ENCODE results near the gene ZXDC. TPM values are rescaled to one million over a fixed set of nuclear protein-coding genes. Genes with fewer than 3 reads are reported as not detected.

The ZXDC gene
- total and polyA plus RNA-seq, 9 of the 15 experiments (the other 6 are each of a cell fraction or from before 2014, with no cell fraction given): 0.59 to 13.4 (median 7.3) TPM

DNA sequence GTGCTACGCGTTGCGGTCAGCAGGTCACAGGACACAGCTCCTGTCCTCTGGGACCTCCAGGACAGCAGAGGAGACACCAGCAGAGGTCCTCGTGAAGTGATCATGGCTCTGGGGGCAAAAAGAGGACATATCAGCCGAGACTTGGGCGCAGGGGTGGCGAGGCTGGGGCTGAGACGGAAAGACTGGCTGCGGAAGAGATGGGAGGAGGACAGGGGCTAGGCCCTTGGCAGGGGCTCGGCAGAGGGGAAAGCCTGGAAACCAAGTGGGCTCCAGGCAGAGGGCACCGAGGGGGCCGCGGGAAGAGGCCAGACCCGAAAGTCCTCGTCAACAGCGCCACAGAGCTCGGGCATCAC is 85.9 kb downstream of the ZXDC start:
- peak overlapping the region; percentile 75 for H2AFZ ChIP-seq (ENCODE audit: low read depth, low read length)
- no peak overlapping the region for H3K4me3 ChIP-seq
- no peaks in the 10 kb centered on the region for H3K79me2 ChIP-seq (ENCODE audit: control insufficient read depth, insufficient read depth, low read length)
- FAIRE-seq (no peak), DNase-seq (ENCODE audit: extremely low read depth in 1 of 4, low spot score in 3 of 4) (peak in 1 of 4 experiments; percentile 8), ATAC-seq (peak; percentile 51; the same call in 1 of the 3 replicates)
- peak overlapping the region in 1 of 2 experiments; percentile 76; a peak in 1 of 4 replicates for H3K9ac ChIP-seq (ENCODE audit: insufficient read depth in 1 of 2, low read depth in 2 of 2, low read length in 2 of 2)
- H4K20me1 ChIP-seq (replicated peaks; ENCODE audit: control insufficient read depth, insufficient read depth, low read length): 0 out of 2 replicates have a peak, but pooled peaks cover 3% of the 10 kb centered on the region
- no peaks in the 10 kb centered on the region for H3K9me3 ChIP-seq (replicated peaks; ENCODE audit: control insufficient read depth, insufficient read depth, low read depth, low read length)
- peaks cover 5 to 46% of the 10 kb centered on the region in 2 experiments; a peak in 4 of 5 replicates for H3K27me3 ChIP-seq (ENCODE audit: control insufficient read depth in 2 of 2, insufficient read depth in 2 of 2, low read length in 2 of 2)
- H3K27ac ChIP-seq (ENCODE audit: extremely low read depth, low read depth, low read length): no peak overlapping the region
- CTCF ChIA-PET (ENCODE audit: low intra/inter-chr PET ratio): interaction anchor here (0.7 to 2.1 kb wide), 4 partner anchors 131 to 256 kb away, joined by 3 to 30 read pairs (median 4); no protein-coding TSS in a partner anchor
- 1% methylated on average over 9 of the region's 17 CpGs for WGBS (ENCODE audit: insufficient coverage, low coverage, missing lambda C conversion rate)
- no peak for TF ChIP-seq ZNF699 (CRISPR knock-in tag; IDR thresholded peaks at IDR 0.05; ENCODE audit: insufficient replicate concordance)
- TF ChIP-seq, protein P1, sequence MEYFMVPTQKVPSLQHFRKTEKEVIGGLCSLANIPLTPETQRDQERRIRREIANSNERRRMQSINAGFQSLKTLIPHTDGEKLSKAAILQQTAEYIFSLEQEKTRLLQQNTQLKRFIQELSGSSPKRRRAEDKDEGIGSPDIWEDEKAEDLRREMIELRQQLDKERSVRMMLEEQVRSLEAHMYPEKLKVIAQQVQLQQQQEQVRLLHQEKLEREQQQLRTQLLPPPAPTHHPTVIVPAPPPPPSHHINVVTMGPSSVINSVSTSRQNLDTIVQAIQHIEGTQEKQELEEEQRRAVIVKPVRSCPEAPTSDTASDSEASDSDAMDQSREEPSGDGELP (CRISPR knock-in tag; IDR thresholded peaks at IDR 0.05; ENCODE audit: borderline replicate concordance): peak; percentile 5; the same call in 1 of the 2 replicates
- BruUV-seq (replicated peaks): no TSS peak
- in situ Hi-C loops (cut with MboI) (loop anchor here (5.0 to 25.0 kb wide), 2 partner anchors 137 to 252 kb away; no protein-coding TSS in a partner anchor), intact Hi-C loops (cut with micrococcal nuclease) (loop anchor here (1.0 to 2.0 kb wide), 4 partner anchors 33 to 255 kb away; partner anchors contain the start of gene KLF15)
- H3K9me1 ChIP-seq (ENCODE audit: control insufficient read depth, insufficient read depth, low read length): no peaks in the 10 kb centered on the region
- peaks cover 0 to 13% of the 10 kb centered on the region in 2 experiments; a peak in 3 of 5 replicates for H3K4me1 ChIP-seq (replicated peaks in 1 of 2; ENCODE audit: control insufficient read depth in 2 of 2, insufficient read depth in 2 of 2, low read length in 2 of 2)
- peak overlapping the region; percentile 71 for H3K4me2 ChIP-seq (ENCODE audit: insufficient read depth, low read length)
- POLR2A ChIA-PET: no interaction called here
- H3K36me3 ChIP-seq (ENCODE audit: control insufficient read depth, insufficient read depth, low read length): no peaks in the 10 kb centered on the region
